Fibroblast of mammary gland (primary cell): Measurements from ENCODE around the gene NOTCH1.
"Not testable (repeated sequence)": the region's sequence is repeated elsewhere in the genome, so short reads cannot be mapped to it uniquely, and the experiment has no call there.

ENCODE experiments used
- DNase-seq: peaks from one replicate; pipeline ENCODE4 v3.0.0-alpha.2; 2010; ENCODE audit warnings: low read depth
- H3K4me3 ChIP-seq: 2 replicates; pipeline ENCODE4 v1.5.1; 2011; ENCODE audit warnings: low read depth, mild to moderate bottlenecking, low read length, moderate library complexity; ENCODE audit not compliant: control insufficient read depth
- TF ChIP-seq, protein P1 (sequence below): conservative IDR thresholded peaks from 2 replicates; pipeline ENCODE4 v1.5.1; 2011; ENCODE audit warnings: low read depth, low read length, inconsistent platforms; ENCODE audit not compliant: control insufficient read depth, insufficient read depth

Gene NOTCH1

DNA sequence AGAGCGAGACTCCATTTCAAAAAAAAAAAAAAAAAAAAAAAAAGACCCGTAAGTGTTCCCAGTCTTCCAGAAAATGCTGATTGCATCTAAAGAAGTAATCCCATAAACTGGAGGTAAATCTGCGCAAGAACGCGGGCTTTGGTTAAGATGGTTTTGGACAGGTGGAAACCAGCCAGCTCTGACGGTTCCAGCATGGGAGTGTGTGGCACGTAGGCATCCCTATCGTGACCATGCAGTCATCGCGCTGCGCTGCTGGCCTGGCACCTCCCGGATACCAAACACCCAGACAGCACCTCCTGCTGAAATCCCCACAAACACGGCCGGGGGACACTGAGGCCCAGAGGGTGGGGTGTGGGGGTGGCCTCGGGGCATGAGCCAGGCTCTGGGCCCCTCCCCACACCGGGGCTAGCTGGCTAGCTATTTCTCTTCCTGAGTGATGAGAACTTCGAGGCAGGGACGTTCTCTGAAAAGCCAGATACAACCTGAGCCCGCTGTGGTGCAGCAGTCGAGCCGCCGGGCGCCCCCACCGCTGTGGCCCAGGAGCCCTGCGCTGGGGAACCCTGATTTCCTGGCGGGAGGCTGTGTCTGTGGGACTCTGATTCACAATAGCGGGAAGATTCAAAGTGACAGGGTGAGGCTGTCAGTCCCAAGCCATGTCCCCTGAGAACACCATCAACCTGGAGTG lies 32.2 kb upstream of the NOTCH1 start:
- H3K4me3 ChIP-seq: no peak overlapping the region
- TF ChIP-seq, protein P1, sequence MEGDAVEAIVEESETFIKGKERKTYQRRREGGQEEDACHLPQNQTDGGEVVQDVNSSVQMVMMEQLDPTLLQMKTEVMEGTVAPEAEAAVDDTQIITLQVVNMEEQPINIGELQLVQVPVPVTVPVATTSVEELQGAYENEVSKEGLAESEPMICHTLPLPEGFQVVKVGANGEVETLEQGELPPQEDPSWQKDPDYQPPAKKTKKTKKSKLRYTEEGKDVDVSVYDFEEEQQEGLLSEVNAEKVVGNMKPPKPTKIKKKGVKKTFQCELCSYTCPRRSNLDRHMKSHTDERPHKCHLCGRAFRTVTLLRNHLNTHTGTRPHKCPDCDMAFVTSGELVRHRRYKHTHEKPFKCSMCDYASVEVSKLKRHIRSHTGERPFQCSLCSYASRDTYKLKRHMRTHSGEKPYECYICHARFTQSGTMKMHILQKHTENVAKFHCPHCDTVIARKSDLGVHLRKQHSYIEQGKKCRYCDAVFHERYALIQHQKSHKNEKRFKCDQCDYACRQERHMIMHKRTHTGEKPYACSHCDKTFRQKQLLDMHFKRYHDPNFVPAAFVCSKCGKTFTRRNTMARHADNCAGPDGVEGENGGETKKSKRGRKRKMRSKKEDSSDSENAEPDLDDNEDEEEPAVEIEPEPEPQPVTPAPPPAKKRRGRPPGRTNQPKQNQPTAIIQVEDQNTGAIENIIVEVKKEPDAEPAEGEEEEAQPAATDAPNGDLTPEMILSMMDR: no peak

DNA sequence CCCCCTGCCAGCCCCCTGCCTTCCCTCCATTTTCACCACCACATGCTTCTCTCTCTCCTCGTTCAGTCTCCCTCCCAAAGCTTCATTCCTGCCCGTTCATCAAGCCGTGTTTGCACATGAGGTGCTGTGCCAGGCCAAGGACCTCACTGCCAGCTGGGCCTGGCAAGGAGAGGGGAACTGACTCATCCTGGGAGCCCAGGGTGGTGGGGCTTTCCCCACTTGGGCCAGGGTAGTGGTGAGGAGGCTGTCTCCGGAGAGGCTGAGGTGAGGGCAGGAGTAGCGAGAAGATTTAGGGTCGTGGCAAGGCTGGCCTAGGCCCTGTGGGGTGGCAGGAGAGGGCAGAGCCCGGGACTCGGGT lies 30.4 kb upstream of the NOTCH1 start:
- TF ChIP-seq, protein P1: no peak
- H3K4me3 ChIP-seq: no peak overlapping the region
- no peak for DNase-seq

More for the DNA sequence above, 32.2 kb upstream of the NOTCH1 start:
- no peak for DNase-seq

DNA sequence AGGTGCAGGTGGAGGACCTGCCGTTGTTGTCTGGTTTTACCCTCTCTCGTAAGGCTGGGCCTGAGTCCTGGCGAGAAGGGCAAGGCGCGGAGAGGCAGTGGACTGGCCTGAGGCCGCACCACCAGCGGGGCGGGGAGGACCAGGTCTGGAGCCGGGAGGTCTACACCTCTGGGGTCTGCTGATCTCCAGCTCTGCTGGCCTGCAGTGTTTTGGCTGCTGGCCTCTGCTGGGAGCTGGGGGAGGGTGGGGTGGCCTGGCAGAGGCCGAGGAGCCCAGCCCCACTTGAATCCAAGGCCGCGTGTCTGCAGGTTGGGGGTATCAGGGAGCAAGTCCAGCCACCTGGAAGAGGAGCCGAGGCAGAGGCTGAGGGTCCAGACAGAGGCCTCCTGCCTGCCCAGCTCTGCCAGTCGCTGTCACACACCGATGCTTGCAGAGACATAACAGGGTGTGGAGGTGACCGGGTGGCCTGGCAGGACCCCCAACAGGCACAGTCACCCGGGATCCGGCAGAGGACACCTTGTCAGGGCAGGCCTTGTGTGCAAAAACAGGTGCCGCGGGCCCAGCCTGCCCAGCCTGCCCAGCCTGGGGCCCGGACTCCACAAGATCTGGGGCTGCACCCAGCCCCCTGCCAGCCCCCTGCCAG lies 29.9 kb upstream of the NOTCH1 start:
- H3K4me3 ChIP-seq: no peak overlapping the region
- DNase-seq: no peak
- TF ChIP-seq, protein P1: no peak

DNA sequence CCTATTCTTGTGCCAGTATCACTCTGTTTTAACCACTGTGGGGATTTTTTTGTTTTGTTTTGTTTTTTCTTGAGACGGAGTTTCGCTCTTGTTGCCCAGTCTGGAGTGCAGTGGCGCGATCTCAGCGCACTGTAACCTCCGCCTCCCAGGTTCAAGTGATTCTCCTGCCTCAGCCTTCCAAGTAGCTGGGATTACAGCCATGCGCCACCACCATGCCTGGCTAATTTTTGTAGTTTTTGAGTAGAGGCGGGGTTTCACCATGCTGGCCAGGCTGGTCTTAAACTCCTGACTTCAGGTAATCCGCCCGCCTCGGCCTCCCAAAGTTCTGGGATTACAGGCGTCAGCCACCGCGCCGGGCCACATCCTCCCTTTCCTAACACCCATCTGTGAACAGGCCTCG lies 28.8 kb upstream of the NOTCH1 start:
- H3K4me3 ChIP-seq, DNase-seq: not testable (repeated sequence)

DNA sequence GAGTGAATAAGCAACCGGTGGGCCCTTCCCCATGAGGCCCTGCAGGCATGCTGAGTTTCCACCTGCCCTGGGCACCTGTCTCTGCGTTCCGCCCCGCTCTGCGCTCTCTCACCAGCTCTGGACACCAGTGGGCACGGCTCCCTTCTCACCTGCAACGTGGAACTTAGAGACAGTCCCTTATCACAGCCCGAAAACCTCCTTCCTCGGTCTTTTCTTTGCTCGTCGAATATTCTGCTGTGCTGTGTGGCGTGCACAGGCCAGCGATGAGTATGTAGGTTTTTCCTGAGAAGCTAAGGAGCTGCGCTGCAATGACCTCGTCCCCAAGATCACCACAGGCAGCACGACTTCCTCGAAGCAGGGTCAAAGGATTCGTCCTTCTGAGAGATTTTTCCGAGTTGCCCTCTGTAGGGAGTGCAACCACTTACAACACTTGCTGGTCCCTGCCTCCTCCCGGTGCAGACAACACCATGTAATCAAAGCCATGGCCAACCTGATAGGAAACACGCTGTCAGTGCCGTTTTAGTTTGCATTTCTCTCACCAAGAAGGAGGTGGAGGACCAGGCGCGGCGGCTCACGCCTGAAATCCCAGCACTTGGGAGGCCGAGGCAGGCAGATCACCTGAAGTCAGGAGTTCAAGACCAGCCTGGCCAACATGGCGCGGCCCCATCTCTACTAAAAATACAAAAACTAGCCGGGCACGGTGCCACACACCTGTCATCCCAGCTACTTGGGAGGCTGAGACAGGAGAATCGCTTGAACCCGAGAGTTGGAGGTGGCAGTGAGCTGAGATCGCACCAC lies 27.2 kb upstream of the NOTCH1 start:
- TF ChIP-seq, protein P1: no peak
- H3K4me3 ChIP-seq: no peak overlapping the region
- DNase-seq: no peak

DNA sequence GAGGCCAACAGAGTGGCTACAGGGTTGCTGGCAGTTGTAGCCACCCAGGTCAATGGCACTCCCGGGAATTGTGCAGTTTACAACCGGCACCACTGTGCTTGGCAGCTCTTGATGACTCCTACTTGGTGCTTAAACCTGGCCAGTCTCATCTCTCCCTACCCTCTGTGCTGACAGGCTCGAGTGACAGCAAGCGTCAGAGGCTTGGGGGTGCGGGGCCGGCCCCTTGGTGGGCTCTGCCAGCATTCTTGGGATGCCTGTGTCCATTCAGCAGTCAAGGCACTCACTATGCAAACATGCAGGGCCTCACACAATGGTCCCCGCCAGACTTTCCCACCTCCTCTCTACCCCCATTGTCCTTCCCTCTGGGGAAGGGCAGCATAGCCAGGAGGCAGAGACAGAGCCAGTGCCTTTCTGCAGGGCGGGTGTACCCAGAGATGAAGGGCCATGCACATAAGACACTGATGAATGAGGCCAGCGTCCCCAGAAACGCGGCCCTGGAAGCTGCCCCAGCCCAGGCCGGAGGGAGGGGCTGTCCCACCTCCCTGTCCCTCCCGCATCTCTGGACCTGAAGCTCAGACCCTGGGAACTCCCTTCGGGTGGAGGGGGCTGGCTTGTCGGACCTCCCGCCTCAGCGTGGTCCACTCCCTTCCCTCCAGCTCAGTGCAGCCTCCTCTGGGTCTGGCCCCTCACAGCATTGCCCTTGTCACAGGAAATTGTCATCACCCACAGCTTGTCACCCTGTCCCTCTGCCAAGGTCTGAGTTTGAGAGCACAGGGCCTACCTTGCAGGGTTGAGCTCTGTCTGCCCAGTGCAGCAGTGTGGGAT lies 26.4 kb upstream of the NOTCH1 start:
- TF ChIP-seq, protein P1: no peak
- no peak overlapping the region for H3K4me3 ChIP-seq
- no peak for DNase-seq
